ENCODE results near the gene ADAR. TPM values are rescaled to one million over a fixed set of nuclear protein-coding genes. Genes with fewer than 3 reads are reported as not detected.
A peak's percentile ranks its signal among the peaks of the same experiment; 100 is the strongest.

The ADAR gene
- polyA plus RNA-seq, 1 experiment: 143 TPM

GRCh38 chr1:154639876-154640275 is 31.9 kb upstream of the ADAR start:
- H3K27me3 ChIP-seq (ENCODE audit: control insufficient read depth, insufficient read depth, low read length): peaks cover 4% of the 10 kb centered on the region
- DNase-seq (ENCODE audit: low read depth): no peak
- no peak overlapping the region for H3K4me3 ChIP-seq (ENCODE audit: low read depth, low read length)
- no peaks in the 10 kb centered on the region for H3K36me3 ChIP-seq (ENCODE audit: control insufficient read depth, insufficient read depth, low read length)
- TF ChIP-seq, protein P1, sequence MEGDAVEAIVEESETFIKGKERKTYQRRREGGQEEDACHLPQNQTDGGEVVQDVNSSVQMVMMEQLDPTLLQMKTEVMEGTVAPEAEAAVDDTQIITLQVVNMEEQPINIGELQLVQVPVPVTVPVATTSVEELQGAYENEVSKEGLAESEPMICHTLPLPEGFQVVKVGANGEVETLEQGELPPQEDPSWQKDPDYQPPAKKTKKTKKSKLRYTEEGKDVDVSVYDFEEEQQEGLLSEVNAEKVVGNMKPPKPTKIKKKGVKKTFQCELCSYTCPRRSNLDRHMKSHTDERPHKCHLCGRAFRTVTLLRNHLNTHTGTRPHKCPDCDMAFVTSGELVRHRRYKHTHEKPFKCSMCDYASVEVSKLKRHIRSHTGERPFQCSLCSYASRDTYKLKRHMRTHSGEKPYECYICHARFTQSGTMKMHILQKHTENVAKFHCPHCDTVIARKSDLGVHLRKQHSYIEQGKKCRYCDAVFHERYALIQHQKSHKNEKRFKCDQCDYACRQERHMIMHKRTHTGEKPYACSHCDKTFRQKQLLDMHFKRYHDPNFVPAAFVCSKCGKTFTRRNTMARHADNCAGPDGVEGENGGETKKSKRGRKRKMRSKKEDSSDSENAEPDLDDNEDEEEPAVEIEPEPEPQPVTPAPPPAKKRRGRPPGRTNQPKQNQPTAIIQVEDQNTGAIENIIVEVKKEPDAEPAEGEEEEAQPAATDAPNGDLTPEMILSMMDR (IDR thresholded peaks at IDR 0.05; ENCODE audit: insufficient read depth, low read depth, low read length): no peak
- ChIA-PET POLR2A (no interaction called here), CTCF (no interaction called here)

DNA sequence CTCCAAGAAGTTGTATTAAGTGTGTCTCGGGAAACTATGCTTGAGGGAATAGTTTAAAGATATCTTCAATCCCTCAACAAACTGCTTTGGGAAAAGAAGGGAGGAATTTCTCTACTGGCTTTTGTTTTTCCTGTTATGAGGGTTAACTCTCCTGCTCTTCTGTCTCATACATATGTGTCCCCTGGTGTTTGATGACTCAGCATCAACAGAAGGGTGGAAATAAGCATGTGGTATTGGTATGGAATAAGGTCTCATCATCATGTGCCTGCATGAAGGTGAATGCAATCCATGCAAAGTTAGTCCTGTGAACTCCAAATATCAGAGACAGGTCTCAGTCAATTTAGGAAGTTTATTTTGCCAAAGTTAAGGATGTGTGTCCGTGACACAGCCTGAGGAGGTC is 27.2 kb upstream of the ADAR start:
- ChIA-PET POLR2A (no interaction called here), CTCF (no interaction called here)
- TF ChIP-seq, protein P1 (IDR thresholded peaks at IDR 0.05; ENCODE audit: insufficient read depth, low read depth, low read length): no peak
- no peak overlapping the region for H3K4me3 ChIP-seq (ENCODE audit: low read depth, low read length)
- no peaks in the 10 kb centered on the region for H3K36me3 ChIP-seq (ENCODE audit: control insufficient read depth, insufficient read depth, low read length)
- peaks cover 5% of the 10 kb centered on the region for H3K27me3 ChIP-seq (ENCODE audit: control insufficient read depth, insufficient read depth, low read length)
- no peak for DNase-seq (ENCODE audit: low read depth)

DNA sequence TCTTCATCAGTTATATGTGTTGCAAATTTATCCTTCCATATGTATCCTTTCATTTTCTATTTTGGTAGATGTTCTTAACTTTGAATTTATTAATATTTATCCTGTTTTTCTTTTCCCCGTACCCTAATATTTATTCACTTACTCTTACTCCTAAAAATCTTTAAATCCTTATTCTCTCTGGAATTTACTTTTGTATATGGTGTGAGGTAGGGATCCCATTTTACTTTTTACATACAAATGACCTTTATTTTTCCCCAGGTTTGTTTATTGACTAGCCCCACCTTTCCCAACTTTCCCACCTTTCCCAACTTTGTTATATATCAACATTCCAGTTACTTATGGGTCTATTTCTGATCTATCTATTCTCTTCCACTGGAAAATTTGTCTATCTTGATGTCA is 21.7 kb upstream of the ADAR start:
- Histone ChIP-seq H3K27me3 (ENCODE audit: control insufficient read depth, insufficient read depth, low read length) (peaks cover 2% of the 10 kb centered on the region; the same call in 1 of the 2 replicates), H3K36me3 (ENCODE audit: control insufficient read depth, insufficient read depth, low read length) (no peaks in the 10 kb centered on the region), H3K4me3 (ENCODE audit: low read depth, low read length) (no peak overlapping the region)
- TF ChIP-seq, protein P1 (IDR thresholded peaks at IDR 0.05; ENCODE audit: insufficient read depth, low read depth, low read length): no peak
- ChIA-PET CTCF (interaction anchor here (0.6 kb wide), 1 partner anchor 694 kb away, joined by 3 read pairs; no protein-coding TSS in a partner anchor), POLR2A (no interaction called here)
- DNase-seq (ENCODE audit: low read depth): no peak

- POLR2A ChIA-PET: no interaction called here
- CTCF ChIA-PET: interaction anchor here (0.6 kb wide), 1 partner anchor 695 kb away, joined by 3 read pairs; no protein-coding TSS in a partner anchor
- Histone ChIP-seq H3K36me3 (ENCODE audit: control insufficient read depth, insufficient read depth, low read length) (no peaks in the 10 kb centered on the region), H3K4me3 (ENCODE audit: low read depth, low read length) (no peak overlapping the region), H3K27me3 (ENCODE audit: control insufficient read depth, insufficient read depth, low read length) (peaks cover 2% of the 10 kb centered on the region; the same call in 1 of the 2 replicates)
- TF ChIP-seq, protein P1 (IDR thresholded peaks at IDR 0.05; ENCODE audit: insufficient read depth, low read depth, low read length): no peak
- DNase-seq (ENCODE audit: low read depth): no peak
Measured at GRCh38 chr1:154629061-154629674, 21.2 kb upstream of the ADAR start.

DNA sequence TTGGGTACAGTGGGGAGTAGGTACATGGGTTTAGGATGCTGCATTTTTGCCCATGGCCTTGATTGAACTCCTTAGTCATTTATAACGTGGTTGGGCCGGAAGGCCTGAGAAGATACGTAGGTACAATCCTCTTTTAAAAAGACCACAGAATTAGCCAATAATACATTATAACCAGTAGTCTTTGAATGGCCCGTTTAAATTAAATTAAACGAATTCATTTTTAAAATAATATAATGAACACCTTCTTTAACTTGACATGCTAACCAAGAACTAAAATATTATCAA is 20.1 kb upstream of the ADAR start:
- TF ChIP-seq, protein P1 (IDR thresholded peaks at IDR 0.05; ENCODE audit: insufficient read depth, low read depth, low read length): no peak
- H3K4me3 ChIP-seq (ENCODE audit: low read depth, low read length): peak overlapping the region; percentile 96
- H3K27me3 ChIP-seq (ENCODE audit: control insufficient read depth, insufficient read depth, low read length): peaks cover 2% of the 10 kb centered on the region; the same call in 1 of the 2 replicates
- H3K36me3 ChIP-seq (ENCODE audit: control insufficient read depth, insufficient read depth, low read length): no peaks in the 10 kb centered on the region
- ChIA-PET POLR2A (no interaction called here), CTCF (no interaction called here)
- DNase-seq (ENCODE audit: low read depth): no peak
